ENCODE measurements around the gene SGPL1.
A peak's percentile ranks its signal among the peaks of the same experiment; 100 is the strongest.

SGPL1 gene

GRCh38 chr10:70889291-70889690 is 73.5 kb downstream of the SGPL1 start:
- Mint-ChIP-seq H3K27ac (peak overlapping the region; percentile 89), H3K36me3 (peaks cover 17% of the 10 kb centered on the region), H3K4me3 (peak overlapping the region; percentile 76), H3K4me1 (peaks cover 25% of the 10 kb centered on the region), H3K9me3 (no peaks in the 10 kb centered on the region)
- ATAC-seq (no peak), DNase-seq (ENCODE audit: low spot score in 2 of 2) (no peak)

GRCh38 chr10:70890917-70891431 is 75.2 kb downstream of the SGPL1 start:
- Mint-ChIP-seq H3K9me3 (no peaks in the 10 kb centered on the region), H3K36me3 (peaks cover under 1% of the 10 kb centered on the region), H3K4me1 (peaks cover 27% of the 10 kb centered on the region), H3K27ac (no peak overlapping the region), H3K4me3 (no peak overlapping the region)
- DNase-seq (ENCODE audit: low spot score in 2 of 2): no peak
- no peak for ATAC-seq

GRCh38 chr10:70891627-70892026 is 75.9 kb downstream of the SGPL1 start:
- H3K4me3 Mint-ChIP-seq: no peak overlapping the region
- no peaks in the 10 kb centered on the region for H3K9me3 Mint-ChIP-seq
- H3K36me3 Mint-ChIP-seq: no peaks in the 10 kb centered on the region
- ATAC-seq (no peak), DNase-seq (ENCODE audit: low spot score in 2 of 2) (no peak)
- H3K4me1 Mint-ChIP-seq: peaks cover 21% of the 10 kb centered on the region
- H3K27ac Mint-ChIP-seq: no peak overlapping the region

- Mint-ChIP-seq H3K4me1 (peaks cover 12% of the 10 kb centered on the region), H3K27ac (no peak overlapping the region), H3K9me3 (no peaks in the 10 kb centered on the region), H3K36me3 (no peaks in the 10 kb centered on the region), H3K4me3 (no peak overlapping the region)
- DNase-seq (ENCODE audit: low spot score in 2 of 2): no peak
- ATAC-seq: no peak
Observed at GRCh38 chr10:70892631-70893030, 76.9 kb downstream of the SGPL1 start.

- DNase-seq (ENCODE audit: low spot score in 2 of 2): no peak
- Mint-ChIP-seq H3K9me3 (no peaks in the 10 kb centered on the region), H3K4me3 (no peak overlapping the region), H3K36me3 (no peaks in the 10 kb centered on the region), H3K4me1 (peaks cover 11% of the 10 kb centered on the region), H3K27ac (no peak overlapping the region)
- no peak for ATAC-seq
Observed at GRCh38 chr10:70893227-70894006, 77.7 kb downstream of the SGPL1 start.

- H3K9me3 Mint-ChIP-seq: no peaks in the 10 kb centered on the region
- ATAC-seq (no peak), DNase-seq (ENCODE audit: low spot score in 2 of 2) (no peak)
- H3K4me1 Mint-ChIP-seq: peaks cover 11% of the 10 kb centered on the region
- H3K36me3 Mint-ChIP-seq: no peaks in the 10 kb centered on the region
- H3K27ac Mint-ChIP-seq: no peak overlapping the region
- H3K4me3 Mint-ChIP-seq: no peak overlapping the region
Observed at GRCh38 chr10:70894416-70894815, 78.7 kb downstream of the SGPL1 start.

GRCh38 chr10:70896551-70896950 is 80.8 kb downstream of the SGPL1 start:
- DNase-seq (ENCODE audit: low spot score in 2 of 2): no peak
- ATAC-seq: no peak
- Mint-ChIP-seq H3K4me1 (peaks cover 11% of the 10 kb centered on the region), H3K27ac (no peak overlapping the region), H3K9me3 (no peaks in the 10 kb centered on the region), H3K4me3 (no peak overlapping the region), H3K36me3 (no peaks in the 10 kb centered on the region)

- Mint-ChIP-seq H3K9me3 (no peaks in the 10 kb centered on the region), H3K4me3 (no peak overlapping the region), H3K4me1 (peaks cover 11% of the 10 kb centered on the region), H3K27ac (no peak overlapping the region), H3K36me3 (no peaks in the 10 kb centered on the region)
- ATAC-seq (no peak), DNase-seq (ENCODE audit: low spot score in 2 of 2) (no peak)
Observed at GRCh38 chr10:70898687-70899086, 82.9 kb downstream of the SGPL1 start.

- no peaks in the 10 kb centered on the region for H3K9me3 Mint-ChIP-seq
- ATAC-seq (no peak), DNase-seq (ENCODE audit: low spot score in 2 of 2) (no peak)
- no peaks in the 10 kb centered on the region for H3K36me3 Mint-ChIP-seq
- no peak overlapping the region for H3K27ac Mint-ChIP-seq
- peaks cover 11% of the 10 kb centered on the region for H3K4me1 Mint-ChIP-seq
- no peak overlapping the region for H3K4me3 Mint-ChIP-seq
Observed at GRCh38 chr10:70899096-70899495, 83.3 kb downstream of the SGPL1 start.

- Mint-ChIP-seq H3K4me1 (peaks cover 5% of the 10 kb centered on the region), H3K9me3 (no peaks in the 10 kb centered on the region), H3K36me3 (no peaks in the 10 kb centered on the region), H3K27ac (no peak overlapping the region), H3K4me3 (no peak overlapping the region)
- no peak for DNase-seq (ENCODE audit: low spot score in 2 of 2)
- ATAC-seq: no peak
Observed at GRCh38 chr10:70901276-70901878, 85.6 kb downstream of the SGPL1 start.

- Mint-ChIP-seq H3K36me3 (no peaks in the 10 kb centered on the region), H3K27ac (no peak overlapping the region), H3K9me3 (no peaks in the 10 kb centered on the region), H3K4me1 (peaks cover 5% of the 10 kb centered on the region), H3K4me3 (no peak overlapping the region)
- ATAC-seq: no peak
- DNase-seq (ENCODE audit: low spot score in 2 of 2): no peak
Observed at GRCh38 chr10:70902661-70903261, 87.0 kb downstream of the SGPL1 start.

GRCh38 chr10:70903262-70903921 is 87.6 kb downstream of the SGPL1 start:
- Mint-ChIP-seq H3K36me3 (no peaks in the 10 kb centered on the region), H3K4me3 (no peak overlapping the region), H3K27ac (no peak overlapping the region), H3K9me3 (no peaks in the 10 kb centered on the region), H3K4me1 (peaks cover 5% of the 10 kb centered on the region)
- DNase-seq (ENCODE audit: low spot score in 2 of 2): peak in 1 of 2 donors; percentile 22
- ATAC-seq: no peak

- Mint-ChIP-seq H3K9me3 (no peaks in the 10 kb centered on the region), H3K27ac (no peak overlapping the region), H3K4me1 (peaks cover 5% of the 10 kb centered on the region), H3K36me3 (no peaks in the 10 kb centered on the region), H3K4me3 (no peak overlapping the region)
- DNase-seq (ENCODE audit: low spot score in 2 of 2) (no peak), ATAC-seq (no peak)
Observed at GRCh38 chr10:70905071-70906021, 89.6 kb downstream of the SGPL1 start.

- no peaks in the 10 kb centered on the region for H3K36me3 Mint-ChIP-seq
- DNase-seq (ENCODE audit: low spot score in 2 of 2) (no peak), ATAC-seq (no peak)
- peaks cover 5% of the 10 kb centered on the region for H3K4me1 Mint-ChIP-seq
- no peak overlapping the region for H3K4me3 Mint-ChIP-seq
- H3K9me3 Mint-ChIP-seq: no peaks in the 10 kb centered on the region
- no peak overlapping the region for H3K27ac Mint-ChIP-seq
Observed at GRCh38 chr10:70906031-70906783, 90.5 kb downstream of the SGPL1 start.

Measured in stimulated activated effector memory CD8-positive, alpha-beta T cell treated with anti-CD3 and anti-CD28 coated beads, Interleukin-12 subunit alpha, Interleukin-12 subunit beta, amount 100 ng/mL, for 72 hours (primary cell).